ENCODE results near the gene CARMIL3. TPM values are rescaled to one million over a fixed set of nuclear protein-coding genes. Genes with fewer than 3 reads are reported as not detected.

CARMIL3 gene
- total and polyA plus RNA-seq, 2 of the 4 experiments (the other 2 are of a cell fraction) = under 0.01 TPM; not detected in 1

- Histone ChIP-seq H2BK5ac (ENCODE audit: low read depth, low read length, poor library complexity, severe bottlenecking) (no peak overlapping the region), H3K14ac (replicated peaks; ENCODE audit: low read depth, low read length) (no peak overlapping the region), H3K4me1 (ENCODE audit: control insufficient read depth, insufficient read depth, low read length) (peaks cover 8% of the 10 kb centered on the region), H2BK120ac (ENCODE audit: low read depth, low read length) (no peak overlapping the region), H3K18ac (ENCODE audit: low read depth, low read length) (no peak overlapping the region), H3K9ac (ENCODE audit: low read depth, low read length) (no peak overlapping the region), H3K23ac (ENCODE audit: low read depth, low read length) (no peak overlapping the region), H4K91ac (ENCODE audit: insufficient read depth, low read depth, low read length) (no peak overlapping the region), H2AK5ac (ENCODE audit: low read depth, low read length) (no peak overlapping the region), H3K79me1 (ENCODE audit: low read depth in 1 of 2, low read length in 2 of 2) (peaks cover 16 to 41% of the 10 kb centered on the region in 2 experiments), H3K27me3 (ENCODE audit: control insufficient read depth, insufficient read depth, low read length) (no peaks in the 10 kb centered on the region), H3K4me3 (ENCODE audit: insufficient read depth, low read depth, low read length) (no peak overlapping the region), H4K20me1 (ENCODE audit: insufficient read depth, low read length) (peaks cover 19% of the 10 kb centered on the region; the same call in 1 of the 2 replicates), H2AK9ac (replicated peaks; ENCODE audit: low read depth, low read length, poor library complexity) (peak overlapping the region; percentile 47), H3K9me1 (ENCODE audit: insufficient read depth, low read length) (peaks cover 17% of the 10 kb centered on the region), H3K56ac (ENCODE audit: extremely low read depth, insufficient read depth, low read length) (no peak overlapping the region), H2BK15ac (ENCODE audit: low read depth, low read length) (no peak overlapping the region), H3K36me3 (ENCODE audit: control insufficient read depth, insufficient read depth, low read length) (peaks cover 38% of the 10 kb centered on the region), H2BK20ac (ENCODE audit: low read depth, low read length) (no peak overlapping the region), H3K4ac (ENCODE audit: low read depth, low read length) (no peak overlapping the region), H3K9me3 (ENCODE audit: control insufficient read depth, insufficient read depth, low read length) (no peaks in the 10 kb centered on the region), H2AFZ (replicated peaks; ENCODE audit: low read length, poor library complexity) (no peak overlapping the region), H4K5ac (ENCODE audit: low read depth, low read length) (no peak overlapping the region), H3K4me2 (ENCODE audit: low read depth, low read length) (no peak overlapping the region), H4K8ac (ENCODE audit: low read depth in 2 of 2, low read length in 2 of 2) (no peak overlapping the region), H3K27ac (ENCODE audit: insufficient read depth, low read length) (no peak overlapping the region)
- BruUV-seq (replicated peaks) = no TSS peak
- TF ChIP-seq USF2 (IDR thresholded peaks at IDR 0.05; ENCODE audit: low read depth, low read length) = no peak
- in situ Hi-C loops (cut with MboI; ENCODE audit: low sequenced_read_pairs) = loop anchor here (10.0 kb wide), 1 partner anchor 124 kb away; no protein-coding TSS in a partner anchor
- ATAC-seq (ENCODE audit: low read depth) (no peak), DNase-seq (no peak)
- CTCF ChIA-PET = no interaction called here
- intact Hi-C loops (cut with micrococcal nuclease) = no loop called here
- dilution Hi-C loops (cut with HindIII; ENCODE audit: low sequenced_read_pairs, unreplicated experiment) = no loop called here
- POLR2A ChIA-PET (ENCODE audit: unreplicated experiment) = no interaction called here
- WGBS, 2 experiments (ENCODE audit: extremely low coverage in 2 of 2, insufficient read length in 1 of 2) = 97% methylated on average over 7 of the region's 16 CpGs; no CpG with 5 or more reads in 1 of the 2 experiments
Measured at GRCh38 chr14:24098229-24098926, 46.6 kb downstream of the CARMIL3 start.

All from IMR-90 (cell line).